ENCODE data around the gene HIPK2.

HIPK2 gene

DNA sequence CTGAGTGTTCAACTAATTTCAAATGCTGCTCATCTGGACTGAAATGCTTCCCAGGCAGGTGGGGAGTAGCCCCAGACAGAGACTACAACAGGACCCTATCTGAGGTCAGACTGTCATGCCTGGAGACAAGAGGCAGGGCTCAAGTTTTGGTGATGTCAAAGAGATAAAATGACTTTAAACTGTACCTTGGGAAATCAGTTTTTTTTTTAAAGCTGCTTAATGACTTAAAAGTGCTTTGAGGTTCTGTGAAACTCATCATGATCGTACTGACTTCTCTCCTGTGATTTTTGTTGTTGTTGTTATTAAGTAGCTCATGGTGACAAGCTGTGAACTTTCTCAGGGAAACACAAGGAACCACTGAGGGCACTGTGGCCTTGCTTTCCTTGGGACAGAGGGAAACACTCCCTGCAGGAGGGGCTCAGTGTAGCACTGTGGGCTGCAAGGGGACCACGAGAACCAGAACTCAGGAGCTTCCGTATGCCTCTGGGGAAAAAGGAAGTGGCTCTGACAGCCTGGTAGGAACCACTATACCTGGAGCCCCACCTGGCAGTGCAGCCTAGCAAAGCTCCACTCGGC is 9.5 kb downstream of the HIPK2 start:
- DNase-seq (ENCODE audit: low read depth), result no peak
- H3K4me3 ChIP-seq (ENCODE audit: low read depth, low read length), result no peak overlapping the region
- TF ChIP-seq, protein P1, sequence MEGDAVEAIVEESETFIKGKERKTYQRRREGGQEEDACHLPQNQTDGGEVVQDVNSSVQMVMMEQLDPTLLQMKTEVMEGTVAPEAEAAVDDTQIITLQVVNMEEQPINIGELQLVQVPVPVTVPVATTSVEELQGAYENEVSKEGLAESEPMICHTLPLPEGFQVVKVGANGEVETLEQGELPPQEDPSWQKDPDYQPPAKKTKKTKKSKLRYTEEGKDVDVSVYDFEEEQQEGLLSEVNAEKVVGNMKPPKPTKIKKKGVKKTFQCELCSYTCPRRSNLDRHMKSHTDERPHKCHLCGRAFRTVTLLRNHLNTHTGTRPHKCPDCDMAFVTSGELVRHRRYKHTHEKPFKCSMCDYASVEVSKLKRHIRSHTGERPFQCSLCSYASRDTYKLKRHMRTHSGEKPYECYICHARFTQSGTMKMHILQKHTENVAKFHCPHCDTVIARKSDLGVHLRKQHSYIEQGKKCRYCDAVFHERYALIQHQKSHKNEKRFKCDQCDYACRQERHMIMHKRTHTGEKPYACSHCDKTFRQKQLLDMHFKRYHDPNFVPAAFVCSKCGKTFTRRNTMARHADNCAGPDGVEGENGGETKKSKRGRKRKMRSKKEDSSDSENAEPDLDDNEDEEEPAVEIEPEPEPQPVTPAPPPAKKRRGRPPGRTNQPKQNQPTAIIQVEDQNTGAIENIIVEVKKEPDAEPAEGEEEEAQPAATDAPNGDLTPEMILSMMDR (IDR thresholded peaks at IDR 0.05; ENCODE audit: low read depth, low read length), result no peak
- TF ChIP-seq, protein P2, sequence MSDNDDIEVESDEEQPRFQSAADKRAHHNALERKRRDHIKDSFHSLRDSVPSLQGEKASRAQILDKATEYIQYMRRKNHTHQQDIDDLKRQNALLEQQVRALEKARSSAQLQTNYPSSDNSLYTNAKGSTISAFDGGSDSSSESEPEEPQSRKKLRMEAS (IDR thresholded peaks at IDR 0.05; ENCODE audit: low read depth, low read length), result no peak
- no peak for TF ChIP-seq POLR2A (IDR thresholded peaks at IDR 0.05; ENCODE audit: extremely low read depth, insufficient read length)
- no peak for TF ChIP-seq MYC (IDR thresholded peaks at IDR 0.05; ENCODE audit: low read depth, low read length)

DNA sequence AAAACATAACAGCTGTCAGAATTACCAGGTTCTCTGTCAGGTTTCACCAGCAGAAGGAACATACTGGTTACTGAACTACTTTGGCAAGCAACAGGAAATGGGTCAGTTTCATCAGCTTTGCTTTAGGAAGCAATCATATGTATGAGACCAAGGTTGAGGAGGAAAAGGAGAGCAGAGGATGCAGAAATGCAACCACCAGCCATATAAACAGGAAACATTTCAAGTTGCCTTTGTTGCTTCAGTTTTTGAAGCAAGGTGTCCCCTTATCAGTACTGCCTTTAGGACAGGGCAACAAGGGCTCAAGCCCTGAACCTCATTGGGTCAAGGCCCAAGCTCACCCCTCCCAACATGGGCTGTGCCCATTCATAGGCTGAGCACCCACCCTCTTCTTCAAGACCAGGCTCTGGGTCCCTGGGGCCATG is 10.2 kb downstream of the HIPK2 start:
- no peak overlapping the region for H3K4me3 ChIP-seq (ENCODE audit: low read depth, low read length)
- peak; percentile 78 for DNase-seq (ENCODE audit: low read depth)
- TF ChIP-seq, protein P1 (IDR thresholded peaks at IDR 0.05; ENCODE audit: low read depth, low read length), result no peak
- TF ChIP-seq POLR2A (IDR thresholded peaks at IDR 0.05; ENCODE audit: extremely low read depth, insufficient read length) (no peak), MYC (IDR thresholded peaks at IDR 0.05; ENCODE audit: low read depth, low read length) (no peak)
- TF ChIP-seq, protein P2 (IDR thresholded peaks at IDR 0.05; ENCODE audit: low read depth, low read length), result no peak

DNA sequence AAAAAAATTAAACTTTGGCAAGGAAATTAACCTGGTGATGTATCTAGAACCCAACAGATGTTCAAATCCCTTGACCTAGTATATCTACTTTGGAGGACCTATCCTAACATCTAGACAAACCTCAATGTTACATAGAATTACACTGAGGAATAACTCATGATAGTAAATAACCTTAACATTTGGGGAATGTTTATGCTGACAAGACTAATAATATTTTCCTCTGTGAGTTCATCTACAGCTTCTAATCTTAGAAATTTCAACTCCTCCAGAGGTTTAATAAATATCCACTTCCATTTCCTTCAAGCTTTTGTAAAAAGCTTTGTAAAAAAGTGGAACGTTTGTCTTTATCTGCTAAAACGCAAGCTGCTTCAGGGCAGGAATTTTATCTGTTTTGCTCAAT is 12.7 kb downstream of the HIPK2 start:
- no peak overlapping the region for H3K4me3 ChIP-seq (ENCODE audit: low read depth, low read length)
- DNase-seq (ENCODE audit: low read depth), result no peak
- no peak for TF ChIP-seq MYC (IDR thresholded peaks at IDR 0.05; ENCODE audit: low read depth, low read length)
- TF ChIP-seq, protein P2 (IDR thresholded peaks at IDR 0.05; ENCODE audit: low read depth, low read length), result no peak
- TF ChIP-seq, protein P1 (IDR thresholded peaks at IDR 0.05; ENCODE audit: low read depth, low read length), result no peak

DNA sequence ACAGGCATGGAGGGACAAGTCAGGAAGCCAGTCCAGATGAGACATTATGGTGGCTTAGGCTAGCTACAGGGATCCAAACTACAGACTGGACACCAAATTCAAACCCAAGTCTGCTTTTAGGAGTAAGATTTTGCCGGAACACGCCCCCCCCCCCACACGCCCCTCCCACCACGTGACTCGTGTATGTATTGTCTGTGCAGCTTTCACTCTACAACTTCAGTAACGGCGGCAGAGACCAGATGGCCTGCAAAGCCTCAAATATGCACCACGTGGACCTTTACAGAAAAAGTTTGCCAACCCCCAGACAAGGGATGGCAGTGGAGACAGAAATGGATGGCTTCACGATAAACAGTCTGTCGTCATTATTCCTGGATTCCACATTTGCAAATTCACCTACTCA is 14.5 kb downstream of the HIPK2 start:
- no peak for TF ChIP-seq MYC (IDR thresholded peaks at IDR 0.05; ENCODE audit: low read depth, low read length)
- TF ChIP-seq, protein P1 (IDR thresholded peaks at IDR 0.05; ENCODE audit: low read depth, low read length), result no peak
- TF ChIP-seq POLR2A (IDR thresholded peaks at IDR 0.05; ENCODE audit: extremely low read depth, insufficient read length), result no peak
- TF ChIP-seq, protein P2 (IDR thresholded peaks at IDR 0.05; ENCODE audit: low read depth, low read length), result no peak
- H3K4me3 ChIP-seq (ENCODE audit: low read depth, low read length), result no peak overlapping the region
- no peak for DNase-seq (ENCODE audit: low read depth)

DNA sequence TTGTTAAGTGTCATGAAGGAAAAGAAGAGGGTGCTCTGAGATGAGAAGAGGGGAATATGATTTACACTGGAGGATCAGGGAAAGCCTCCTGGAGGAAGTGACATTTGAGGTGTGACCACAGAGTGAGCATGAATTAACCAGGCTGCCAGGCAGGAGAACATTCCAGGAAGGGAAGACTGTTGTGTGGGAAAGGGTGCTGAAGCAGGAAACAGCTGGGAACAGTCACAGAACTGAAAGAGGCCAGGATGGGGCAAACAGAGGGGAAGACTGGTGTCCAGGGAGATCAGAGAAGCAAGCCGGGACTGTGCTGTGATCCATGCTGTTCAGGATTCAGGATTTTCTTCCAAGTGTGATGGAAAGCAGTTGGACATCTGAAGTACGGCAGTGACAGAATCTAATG is 14.9 kb downstream of the HIPK2 start:
- H3K4me3 ChIP-seq (ENCODE audit: low read depth, low read length), result no peak overlapping the region
- DNase-seq (ENCODE audit: low read depth), result no peak
- TF ChIP-seq POLR2A (IDR thresholded peaks at IDR 0.05; ENCODE audit: extremely low read depth, insufficient read length) (no peak), MYC (IDR thresholded peaks at IDR 0.05; ENCODE audit: low read depth, low read length) (no peak)
- TF ChIP-seq, protein P2 (IDR thresholded peaks at IDR 0.05; ENCODE audit: low read depth, low read length), result no peak
- TF ChIP-seq, protein P1 (IDR thresholded peaks at IDR 0.05; ENCODE audit: low read depth, low read length), result no peak

All from NB4 (cell line).